G401 (cell line): ENCODE measurements around the gene INTS11. TPM values are rescaled to one million over a fixed set of nuclear protein-coding genes. Genes with fewer than 3 reads are reported as not detected.

Experiments
- DNase-seq: peaks from one replicate; pipeline ENCODE4 v3.0.0-alpha.2; 2015; ENCODE audit warnings: low spot score
- in situ Hi-C: cut with HindIII; loops from 2 replicates; pipeline ENCODE4 v1.10.0; 2016; ENCODE audit warnings: low sequenced_read_pairs, mixed read lengths
- total RNA-seq: library from RNA; depleted of rRNA; stranded (reverse); fragments of >200 nt; shearing (Covaris generic); gene quantifications from 2 replicates; pipeline ENCODE4 v1.2.3, GENCODE V29; 2014

INTS11 gene
- total RNA-seq, 1 experiment from 2014 or later: 107 TPM

GRCh38 chr1:1346501-1346890 lies 22.0 kb upstream of the INTS11 start:
- no peak for DNase-seq
- in situ Hi-C loops: no loop called here

- DNase-seq: no peak
- in situ Hi-C loops: no loop called here
Observed at GRCh38 chr1:1345860-1346500, 21.5 kb upstream of the INTS11 start.

- no peak for DNase-seq
- in situ Hi-C loops: no loop called here
Observed at GRCh38 chr1:1345384-1345783, 20.9 kb upstream of the INTS11 start.

- in situ Hi-C loops: no loop called here
- no peak for DNase-seq
Observed at GRCh38 chr1:1344655-1345361, 20.3 kb upstream of the INTS11 start.

- DNase-seq: no peak
- in situ Hi-C loops: no loop called here
Observed at GRCh38 chr1:1343811-1344421, 19.5 kb upstream of the INTS11 start.

- no peak for DNase-seq
- in situ Hi-C loops: no loop called here
Observed at GRCh38 chr1:1342584-1343115, 18.2 kb upstream of the INTS11 start.

- no peak for DNase-seq
- in situ Hi-C loops: no loop called here
Observed at GRCh38 chr1:1342061-1342562, 17.7 kb upstream of the INTS11 start.

GRCh38 chr1:1341549-1342021 lies 17.1 kb upstream of the INTS11 start:
- in situ Hi-C loops: no loop called here
- no peak for DNase-seq

GRCh38 chr1:1340791-1341548 lies 16.5 kb upstream of the INTS11 start:
- no peak for DNase-seq
- in situ Hi-C loops: no loop called here

- in situ Hi-C loops: no loop called here
Observed at GRCh38 chr1:1340185-1340584, 15.7 kb upstream of the INTS11 start.

GRCh38 chr1:1338278-1338677 lies 13.8 kb upstream of the INTS11 start:
- DNase-seq: no peak
- in situ Hi-C loops: no loop called here

More at GRCh38 chr1:1340185-1340584, 15.7 kb upstream of the INTS11 start:
- no peak for DNase-seq

GRCh38 chr1:1337793-1338147 lies 13.3 kb upstream of the INTS11 start:
- no peak for DNase-seq
- in situ Hi-C loops: no loop called here

GRCh38 chr1:1336931-1337792 lies 12.7 kb upstream of the INTS11 start:
- in situ Hi-C loops: no loop called here
- no peak for DNase-seq

- no peak for DNase-seq
- in situ Hi-C loops: no loop called here
Observed at GRCh38 chr1:1336446-1336845, 12.0 kb upstream of the INTS11 start.

GRCh38 chr1:1335792-1336248 lies 11.4 kb upstream of the INTS11 start:
- DNase-seq: no peak
- in situ Hi-C loops: no loop called here

- in situ Hi-C loops: no loop called here
- DNase-seq: no peak
Observed at GRCh38 chr1:1335283-1335682, 10.8 kb upstream of the INTS11 start.

GRCh38 chr1:1334835-1335234 lies 10.4 kb upstream of the INTS11 start:
- DNase-seq: no peak
- in situ Hi-C loops: no loop called here

- DNase-seq: no peak
- in situ Hi-C loops: no loop called here
Observed at GRCh38 chr1:1333551-1334241, 9.2 kb upstream of the INTS11 start.
